Ascending aorta (tissue), 2 donors: ENCODE data around the gene PNPLA5. TPM values are rescaled to one million over a fixed set of nuclear protein-coding genes. Genes with fewer than 3 reads are reported as not detected.

Experiments
- DNase-seq, 2 donors: peaks; one replicate each; pipeline ENCODE4 v3.0.0-alpha.2; 2019; ENCODE audit warnings: low spot score in 2 of 2
- H3K27ac ChIP-seq, 2 donors: fragments of 200-600 bp; sonication (generic); one replicate each; pipeline ENCODE4 v1.5.1; 2016 to 2017; ENCODE audit warnings: mild to moderate bottlenecking in 1 of 2
- H3K27me3 ChIP-seq: fragments of 200-600 bp; sonication (generic); one replicate; pipeline ENCODE4 v1.5.1; 2017
- H3K36me3 ChIP-seq, 2 donors: fragments of 200-600 bp; sonication (generic); one replicate each; pipeline ENCODE4 v1.5.1; 2016
- H3K4me1 ChIP-seq, 2 donors: fragments of 200-600 bp; sonication (generic); one replicate each; pipeline ENCODE4 v1.5.1; 2016 to 2017; ENCODE audit warnings: mild to moderate bottlenecking in 1 of 2
- H3K4me3 ChIP-seq, 2 donors: fragments of 200-600 bp; sonication (generic); one replicate each; pipeline ENCODE4 v1.5.1; 2016 to 2017; ENCODE audit warnings: mild to moderate bottlenecking in 1 of 2
- H3K9me3 ChIP-seq, 2 donors: fragments of 200-600 bp; sonication (generic); one replicate each; pipeline ENCODE4 v1.5.1; 2016
- intact Hi-C: fragments of 100-400 bp; cut with DNase I; formaldehyde crosslinking; loops from one replicate; pipeline ENCODE4 v1.15.1; 2023
- total RNA-seq: library from RNA; depleted of rRNA; stranded (reverse); fragments of >200 nt; gene quantifications from one replicate; pipeline ENCODE4 v1.1.0, GENCODE V29; 2016
- TF ChIP-seq, protein P1 (sequence below), 3 experiments: fragments of 200-600 bp in 2 of 3; fragments of 450-650 bp in 1 of 3; sonication (generic) in 2 of 3; IDR thresholded peaks; one replicate each; pipeline ENCODE4 v1.5.1; 2016 to 2019; ENCODE audit warnings: antibody characterized with exemption in 3 of 3, mild to moderate bottlenecking in 1 of 3, moderate library complexity in 1 of 3

Gene PNPLA5
- total RNA-seq, 1 donor from 2014 or later, result not detected

DNA sequence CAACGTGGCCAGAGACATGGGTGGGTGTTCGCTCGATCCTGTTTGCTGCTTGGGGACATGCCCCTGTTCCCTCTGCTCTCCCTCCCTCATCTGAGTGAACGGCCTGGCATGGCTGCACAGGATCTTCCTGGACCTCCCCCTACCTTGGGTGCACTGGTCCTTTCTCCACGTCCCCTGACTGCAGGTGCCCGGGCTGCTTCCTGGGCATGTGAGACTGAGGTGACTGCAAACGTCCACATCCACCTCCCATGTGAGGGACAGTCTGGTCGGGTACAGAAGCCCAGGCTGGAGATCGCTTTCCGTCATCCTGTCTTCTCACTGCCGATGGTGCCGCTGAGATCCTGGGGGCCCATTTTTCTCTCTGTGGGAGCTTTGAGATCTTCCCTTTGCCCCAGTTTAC lies 41.3 kb downstream of the PNPLA5 start:
- intact Hi-C loops, result no loop called here
- Histone ChIP-seq H3K27me3 (no peaks in the 10 kb centered on the region), H3K9me3 (no peaks in the 10 kb centered on the region), H3K4me3 (no peak overlapping the region), H3K27ac (no peak overlapping the region), H3K36me3 (no peaks in the 10 kb centered on the region), H3K4me1 (no peaks in the 10 kb centered on the region)
- TF ChIP-seq, protein P1, sequence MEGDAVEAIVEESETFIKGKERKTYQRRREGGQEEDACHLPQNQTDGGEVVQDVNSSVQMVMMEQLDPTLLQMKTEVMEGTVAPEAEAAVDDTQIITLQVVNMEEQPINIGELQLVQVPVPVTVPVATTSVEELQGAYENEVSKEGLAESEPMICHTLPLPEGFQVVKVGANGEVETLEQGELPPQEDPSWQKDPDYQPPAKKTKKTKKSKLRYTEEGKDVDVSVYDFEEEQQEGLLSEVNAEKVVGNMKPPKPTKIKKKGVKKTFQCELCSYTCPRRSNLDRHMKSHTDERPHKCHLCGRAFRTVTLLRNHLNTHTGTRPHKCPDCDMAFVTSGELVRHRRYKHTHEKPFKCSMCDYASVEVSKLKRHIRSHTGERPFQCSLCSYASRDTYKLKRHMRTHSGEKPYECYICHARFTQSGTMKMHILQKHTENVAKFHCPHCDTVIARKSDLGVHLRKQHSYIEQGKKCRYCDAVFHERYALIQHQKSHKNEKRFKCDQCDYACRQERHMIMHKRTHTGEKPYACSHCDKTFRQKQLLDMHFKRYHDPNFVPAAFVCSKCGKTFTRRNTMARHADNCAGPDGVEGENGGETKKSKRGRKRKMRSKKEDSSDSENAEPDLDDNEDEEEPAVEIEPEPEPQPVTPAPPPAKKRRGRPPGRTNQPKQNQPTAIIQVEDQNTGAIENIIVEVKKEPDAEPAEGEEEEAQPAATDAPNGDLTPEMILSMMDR (IDR thresholded peaks at IDR 0.05), result no peak
- peak in 1 of 2 donors; percentile 31 for DNase-seq

GRCh38 chr22:43849731-43850130 lies 42.1 kb downstream of the PNPLA5 start:
- Histone ChIP-seq H3K27me3 (no peaks in the 10 kb centered on the region), H3K27ac (no peak overlapping the region), H3K4me1 (no peaks in the 10 kb centered on the region), H3K36me3 (no peaks in the 10 kb centered on the region), H3K9me3 (no peaks in the 10 kb centered on the region), H3K4me3 (no peak overlapping the region)
- intact Hi-C loops, result no loop called here
- TF ChIP-seq, protein P1 (IDR thresholded peaks at IDR 0.05), result no peak
- peak; percentile 2 to 27 for DNase-seq

GRCh38 chr22:43848366-43849171 lies 43.2 kb downstream of the PNPLA5 start:
- Histone ChIP-seq H3K27me3 (no peaks in the 10 kb centered on the region), H3K36me3 (no peaks in the 10 kb centered on the region), H3K4me1 (no peaks in the 10 kb centered on the region), H3K4me3 (no peak overlapping the region), H3K9me3 (no peaks in the 10 kb centered on the region), H3K27ac (no peak overlapping the region)
- TF ChIP-seq, protein P1 (IDR thresholded peaks at IDR 0.05), result no peak
- peak; percentile 4 to 53 for DNase-seq
- intact Hi-C loops, result no loop called here

GRCh38 chr22:43847376-43848289 lies 44.2 kb downstream of the PNPLA5 start:
- Histone ChIP-seq H3K9me3 (no peaks in the 10 kb centered on the region), H3K27me3 (no peaks in the 10 kb centered on the region), H3K4me1 (no peaks in the 10 kb centered on the region), H3K36me3 (no peaks in the 10 kb centered on the region), H3K4me3 (no peak overlapping the region), H3K27ac (no peak overlapping the region)
- TF ChIP-seq, protein P1 (IDR thresholded peaks at IDR 0.05), result no peak
- intact Hi-C loops, result no loop called here
- DNase-seq, result peak in 1 of 2 donors; percentile 42

DNA sequence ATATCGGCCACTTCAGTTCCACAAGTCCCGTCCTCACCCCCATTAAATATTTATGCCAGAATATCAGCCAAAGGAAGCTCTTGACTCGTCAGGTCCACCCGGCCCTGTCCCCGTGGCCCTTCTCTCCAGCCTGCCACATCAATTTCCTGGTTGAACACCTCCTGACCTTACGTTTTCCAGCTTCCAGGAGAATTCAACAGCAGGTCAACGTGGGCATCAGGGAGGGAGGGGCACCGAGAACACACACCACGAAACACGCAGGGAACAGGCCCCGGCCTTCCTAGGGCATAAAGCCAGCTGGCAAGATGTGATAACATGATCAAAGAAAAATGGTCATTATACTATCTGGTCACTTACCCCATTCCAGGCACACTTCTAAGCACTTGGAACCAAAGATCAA lies 44.8 kb downstream of the PNPLA5 start:
- no peak for DNase-seq
- no peaks in the 10 kb centered on the region for H3K9me3 ChIP-seq
- TF ChIP-seq, protein P1 (IDR thresholded peaks at IDR 0.05), result no peak
- no peaks in the 10 kb centered on the region for H3K36me3 ChIP-seq
- no peak overlapping the region for H3K4me3 ChIP-seq
- H3K27me3 ChIP-seq, result no peaks in the 10 kb centered on the region
- intact Hi-C loops, result no loop called here
- no peaks in the 10 kb centered on the region for H3K4me1 ChIP-seq
- no peak overlapping the region for H3K27ac ChIP-seq
